Left ventricle myocardium inferior (tissue), 1 donor: ENCODE data around the gene LGR6. TPM values are rescaled to one million over a fixed set of nuclear protein-coding genes. Genes with fewer than 3 reads are reported as not detected.

ENCODE experiments used
- DNase-seq: peaks from one replicate; pipeline ENCODE4 v3.0.0-alpha.2; 2020
- H3K27ac ChIP-seq: fragments of 200-600 bp; replicated peaks from 2 replicates; pipeline ENCODE4 v1.8.0; 2021
- H3K27me3 ChIP-seq: fragments of 200-600 bp; 2 replicates; pipeline ENCODE4 v1.8.0; 2021; ENCODE audit warnings: low read depth
- H3K36me3 ChIP-seq: fragments of 200-600 bp; 2 replicates; pipeline ENCODE4 v1.8.0; 2021
- H3K4me1 ChIP-seq: fragments of 200-600 bp; 2 replicates; pipeline ENCODE4 v1.8.0; 2021
- H3K4me3 ChIP-seq: fragments of 200-600 bp; 2 replicates; pipeline ENCODE4 v1.8.0; 2021; ENCODE audit warnings: mild to moderate bottlenecking, moderate library complexity
- H3K9me3 ChIP-seq: fragments of 200-600 bp; replicated peaks from 2 replicates; pipeline ENCODE4 v1.8.0; 2021
- intact Hi-C: fragments of 100-400 bp; cut with micrococcal nuclease; formaldehyde crosslinking; loops from one replicate; pipeline ENCODE4 v1.11.0; 2022
- total RNA-seq: library from RNA; stranded (reverse); fragmentation: NEBNext Ultra II Directional; extraction: Animal tissue kit (Norgen Biotek cat#: 25700); gene quantifications from one replicate; pipeline ENCODE4 v1.2.1, GENCODE V29; 2021
- TF ChIP-seq, protein P1 (sequence below): fragments of 200-600 bp; IDR thresholded peaks from 2 replicates; pipeline ENCODE4 v1.8.0; 2021; ENCODE audit warnings: antibody characterized with exemption, mild to moderate bottlenecking, borderline replicate concordance
- donor health status: DM: no; HTN: yes; CAD: no; lungs with severe emphysema.

Gene LGR6
- total RNA-seq, 1 donor from 2014 or later, result 0.60 TPM

GRCh38 chr1:202291961-202292712, 98.5 kb downstream of the LGR6 start:
- Histone ChIP-seq H3K4me3 (no peak overlapping the region), H3K27ac (peak overlapping the region; percentile 37), H3K36me3 (no peaks in the 10 kb centered on the region), H3K4me1 (peaks cover 8% of the 10 kb centered on the region), H3K27me3 (no peaks in the 10 kb centered on the region), H3K9me3 (peaks cover 4% of the 10 kb centered on the region)
- intact Hi-C loops, result no loop called here
- TF ChIP-seq, protein P1, sequence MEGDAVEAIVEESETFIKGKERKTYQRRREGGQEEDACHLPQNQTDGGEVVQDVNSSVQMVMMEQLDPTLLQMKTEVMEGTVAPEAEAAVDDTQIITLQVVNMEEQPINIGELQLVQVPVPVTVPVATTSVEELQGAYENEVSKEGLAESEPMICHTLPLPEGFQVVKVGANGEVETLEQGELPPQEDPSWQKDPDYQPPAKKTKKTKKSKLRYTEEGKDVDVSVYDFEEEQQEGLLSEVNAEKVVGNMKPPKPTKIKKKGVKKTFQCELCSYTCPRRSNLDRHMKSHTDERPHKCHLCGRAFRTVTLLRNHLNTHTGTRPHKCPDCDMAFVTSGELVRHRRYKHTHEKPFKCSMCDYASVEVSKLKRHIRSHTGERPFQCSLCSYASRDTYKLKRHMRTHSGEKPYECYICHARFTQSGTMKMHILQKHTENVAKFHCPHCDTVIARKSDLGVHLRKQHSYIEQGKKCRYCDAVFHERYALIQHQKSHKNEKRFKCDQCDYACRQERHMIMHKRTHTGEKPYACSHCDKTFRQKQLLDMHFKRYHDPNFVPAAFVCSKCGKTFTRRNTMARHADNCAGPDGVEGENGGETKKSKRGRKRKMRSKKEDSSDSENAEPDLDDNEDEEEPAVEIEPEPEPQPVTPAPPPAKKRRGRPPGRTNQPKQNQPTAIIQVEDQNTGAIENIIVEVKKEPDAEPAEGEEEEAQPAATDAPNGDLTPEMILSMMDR, result no peak
- DNase-seq, result peak; percentile 25

DNA sequence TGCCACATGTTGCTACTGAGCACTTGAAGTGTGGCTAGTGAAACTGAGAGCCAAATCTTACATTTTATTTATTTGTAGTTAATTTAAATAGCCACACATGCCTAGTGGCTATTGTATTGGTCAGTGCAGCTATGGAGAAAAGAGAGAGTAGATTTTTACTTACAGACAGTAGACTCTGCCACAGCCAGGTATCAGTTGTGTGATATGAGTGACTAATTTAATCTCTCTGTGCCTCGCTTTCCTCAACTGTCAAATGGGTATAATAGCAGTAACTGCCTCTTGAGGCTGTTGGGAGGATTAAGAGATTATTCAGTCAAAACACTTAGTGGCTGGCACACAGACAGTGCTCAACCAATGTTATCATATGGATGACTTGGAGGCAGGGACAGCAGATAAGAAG, 99.2 kb downstream of the LGR6 start:
- no peaks in the 10 kb centered on the region for H3K27me3 ChIP-seq
- TF ChIP-seq, protein P1, result no peak
- DNase-seq, result no peak
- no peaks in the 10 kb centered on the region for H3K36me3 ChIP-seq
- peaks cover 7% of the 10 kb centered on the region for H3K4me1 ChIP-seq
- intact Hi-C loops, result no loop called here
- peaks cover 4% of the 10 kb centered on the region for H3K9me3 ChIP-seq
- H3K4me3 ChIP-seq, result no peak overlapping the region
- peak overlapping the region; percentile 37 for H3K27ac ChIP-seq

DNA sequence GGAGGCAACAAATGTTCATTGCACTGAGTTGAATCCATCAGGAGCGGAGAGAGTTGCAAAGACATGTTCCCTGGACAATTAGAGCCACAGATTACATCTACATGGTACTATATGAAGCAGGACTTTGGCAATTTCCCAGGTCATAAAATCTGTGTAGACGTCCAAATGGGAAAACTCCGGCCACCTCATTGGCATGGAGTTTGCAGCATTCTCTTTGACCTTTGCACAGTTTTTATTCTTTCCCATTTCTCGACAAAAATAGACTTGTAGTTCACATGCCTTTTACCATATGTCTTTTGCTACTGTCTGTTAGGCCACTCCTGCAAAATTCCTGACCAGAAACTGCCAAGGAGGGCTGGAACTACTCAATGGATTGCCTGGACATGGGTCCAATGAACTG, 100.0 kb downstream of the LGR6 start:
- Histone ChIP-seq H3K9me3 (peaks cover 4% of the 10 kb centered on the region), H3K4me3 (no peak overlapping the region), H3K4me1 (peaks cover 7% of the 10 kb centered on the region), H3K27me3 (peaks cover 3% of the 10 kb centered on the region), H3K27ac (no peak overlapping the region), H3K36me3 (no peaks in the 10 kb centered on the region)
- TF ChIP-seq, protein P1, result no peak
- intact Hi-C loops, result no loop called here
- DNase-seq, result no peak

GRCh38 chr1:202302166-202302565, 108.6 kb downstream of the LGR6 start:
- DNase-seq, result no peak
- H3K27me3 ChIP-seq, result peaks cover 8% of the 10 kb centered on the region
- intact Hi-C loops, result no loop called here
- no peaks in the 10 kb centered on the region for H3K9me3 ChIP-seq
- peaks cover 20% of the 10 kb centered on the region for H3K4me1 ChIP-seq
- TF ChIP-seq, protein P1, result no peak
- H3K4me3 ChIP-seq, result no peak overlapping the region
- no peaks in the 10 kb centered on the region for H3K36me3 ChIP-seq
- H3K27ac ChIP-seq, result no peak overlapping the region

DNA sequence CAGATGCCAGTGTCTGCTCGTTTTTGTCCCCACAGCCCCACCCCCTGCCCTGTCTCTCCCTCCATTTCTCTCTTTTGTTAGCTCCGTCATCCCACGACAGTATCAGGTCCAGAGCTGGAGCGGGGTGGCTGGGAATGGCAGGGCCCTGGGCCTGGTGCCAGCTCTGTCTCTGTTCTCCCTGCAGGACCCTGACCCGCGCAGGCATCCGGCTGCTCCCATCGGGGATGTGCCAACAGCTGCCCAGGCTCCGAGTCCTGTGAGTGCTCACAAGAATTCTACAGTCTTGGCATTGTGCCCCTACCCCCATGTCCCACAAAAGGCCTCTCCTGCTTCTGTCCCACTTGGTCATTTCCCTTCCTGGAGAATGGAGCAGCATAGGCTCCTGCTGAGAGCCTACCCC, 110.8 kb downstream of the LGR6 start:
- Histone ChIP-seq H3K4me1 (peaks cover 20% of the 10 kb centered on the region), H3K4me3 (no peak overlapping the region), H3K27me3 (no peaks in the 10 kb centered on the region), H3K27ac (no peak overlapping the region), H3K36me3 (no peaks in the 10 kb centered on the region), H3K9me3 (no peaks in the 10 kb centered on the region)
- TF ChIP-seq, protein P1, result no peak
- DNase-seq, result peak; percentile 47
- intact Hi-C loops, result no loop called here
